ENCODE data around the gene MISP3.

Gene MISP3

DNA sequence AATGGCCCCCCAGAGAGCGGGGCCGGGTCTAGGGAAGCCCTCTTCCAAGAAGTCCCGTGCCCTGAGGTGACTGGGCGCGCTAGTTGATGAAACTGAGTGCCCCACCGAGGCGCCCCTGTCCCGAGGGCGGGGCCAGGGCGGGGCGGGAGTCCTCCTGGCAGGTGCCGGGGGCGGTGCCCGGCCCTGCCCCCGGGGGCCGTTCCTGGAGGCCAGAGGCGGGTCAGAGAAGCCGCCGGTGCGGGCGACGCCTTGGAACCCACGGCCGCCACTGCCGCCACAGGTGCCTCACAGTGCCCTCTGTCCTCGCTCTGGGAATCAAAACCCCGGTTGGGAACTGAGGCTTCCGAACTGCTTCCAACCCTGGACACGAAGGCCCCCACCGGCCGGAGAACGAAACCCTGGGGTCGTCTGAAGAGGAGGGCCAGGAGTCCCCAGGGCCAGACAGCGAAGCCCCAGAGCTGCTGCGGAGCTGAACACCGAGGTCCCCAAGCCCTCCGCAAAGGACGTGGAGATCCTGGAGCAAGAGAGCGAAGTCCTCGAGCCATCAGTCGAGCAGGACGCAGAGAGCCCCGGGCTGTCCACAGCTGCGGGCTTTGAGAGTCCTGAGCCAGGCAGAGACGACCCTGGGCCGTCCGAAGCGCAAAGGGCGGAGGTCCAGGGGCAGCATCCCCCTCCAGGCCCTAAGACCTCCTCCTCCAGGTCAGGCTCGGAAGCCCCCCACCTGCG is at the start of gene MISP3:
Gene MISP3, plus strand, starts transcription at position 252 of the 726 bp plus-strand sequence. CDS start 524 bp downstream, outside the sequence.
- TF ChIP-seq, protein P1, sequence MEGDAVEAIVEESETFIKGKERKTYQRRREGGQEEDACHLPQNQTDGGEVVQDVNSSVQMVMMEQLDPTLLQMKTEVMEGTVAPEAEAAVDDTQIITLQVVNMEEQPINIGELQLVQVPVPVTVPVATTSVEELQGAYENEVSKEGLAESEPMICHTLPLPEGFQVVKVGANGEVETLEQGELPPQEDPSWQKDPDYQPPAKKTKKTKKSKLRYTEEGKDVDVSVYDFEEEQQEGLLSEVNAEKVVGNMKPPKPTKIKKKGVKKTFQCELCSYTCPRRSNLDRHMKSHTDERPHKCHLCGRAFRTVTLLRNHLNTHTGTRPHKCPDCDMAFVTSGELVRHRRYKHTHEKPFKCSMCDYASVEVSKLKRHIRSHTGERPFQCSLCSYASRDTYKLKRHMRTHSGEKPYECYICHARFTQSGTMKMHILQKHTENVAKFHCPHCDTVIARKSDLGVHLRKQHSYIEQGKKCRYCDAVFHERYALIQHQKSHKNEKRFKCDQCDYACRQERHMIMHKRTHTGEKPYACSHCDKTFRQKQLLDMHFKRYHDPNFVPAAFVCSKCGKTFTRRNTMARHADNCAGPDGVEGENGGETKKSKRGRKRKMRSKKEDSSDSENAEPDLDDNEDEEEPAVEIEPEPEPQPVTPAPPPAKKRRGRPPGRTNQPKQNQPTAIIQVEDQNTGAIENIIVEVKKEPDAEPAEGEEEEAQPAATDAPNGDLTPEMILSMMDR (IDR thresholded peaks at IDR 0.05), result no peak

DNA sequence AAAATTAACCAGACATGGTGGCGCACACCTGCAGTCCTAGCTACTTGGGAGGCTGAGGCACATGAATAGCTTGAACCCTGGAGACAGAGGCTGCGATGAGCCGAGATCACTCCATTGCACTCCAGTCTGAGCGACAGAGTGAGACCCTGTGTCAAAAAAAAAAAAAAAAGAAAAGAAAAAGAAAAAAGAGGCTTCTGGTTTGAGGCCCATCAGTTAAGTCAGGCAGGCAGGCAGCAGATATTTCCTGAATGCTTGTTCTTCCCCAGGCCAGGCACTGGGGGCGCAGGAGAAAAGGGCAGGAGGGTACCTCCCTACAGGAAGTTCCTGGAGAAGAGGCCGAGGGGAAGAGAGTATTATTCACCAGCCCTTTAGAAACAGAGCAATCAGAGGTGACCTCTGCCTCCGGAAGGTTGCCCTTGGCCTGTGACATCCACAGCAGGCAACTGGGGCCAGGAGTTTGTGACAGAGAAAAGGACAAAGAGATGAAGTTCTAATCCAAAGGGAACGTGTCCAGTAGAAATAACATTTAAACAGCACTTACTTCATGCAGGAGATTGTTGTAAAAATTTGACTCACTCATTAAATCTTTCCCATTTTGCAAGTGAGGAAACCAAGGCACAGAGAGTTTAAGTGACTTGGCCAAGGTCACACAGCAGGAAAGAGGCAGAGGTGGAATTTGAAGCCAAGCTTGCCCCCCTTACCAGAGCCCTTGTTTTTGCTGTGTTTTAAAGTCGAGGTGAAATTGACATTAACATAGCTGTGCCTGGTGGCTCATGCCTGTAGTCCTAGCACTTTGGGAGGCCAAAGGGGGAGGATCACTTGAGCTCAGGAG is 49.0 kb upstream of the MISP3 start:
- TF ChIP-seq, protein P1 (IDR thresholded peaks at IDR 0.05), result peak; percentile 27; the same call in 1 of the 2 replicates

DNA sequence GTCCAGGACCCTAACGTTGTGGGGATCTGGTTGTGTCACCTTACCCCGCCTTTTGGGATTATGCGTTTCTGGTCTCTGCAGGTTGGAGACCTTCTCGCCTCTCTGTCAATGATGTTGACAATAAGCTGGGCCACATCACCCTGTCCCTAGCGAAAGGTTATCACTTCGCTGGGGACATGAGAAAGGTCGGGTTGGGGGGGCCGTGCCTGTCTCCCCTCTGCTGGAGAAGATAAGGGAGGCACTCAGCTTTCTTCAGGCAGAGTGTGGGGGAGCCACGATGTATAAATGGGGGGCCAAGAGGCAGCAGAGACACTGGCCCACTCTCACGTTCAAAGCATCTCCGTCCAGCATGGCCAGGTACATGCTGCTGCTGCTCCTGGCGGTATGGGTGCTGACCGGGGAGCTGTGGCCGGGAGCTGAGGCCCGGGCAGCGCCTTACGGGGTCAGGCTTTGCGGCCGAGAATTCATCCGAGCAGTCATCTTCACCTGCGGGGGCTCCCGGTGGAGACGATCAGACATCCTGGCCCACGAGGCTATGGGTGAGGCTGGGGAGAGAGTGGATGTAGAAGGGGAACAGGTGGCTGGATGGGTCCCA is 44.6 kb upstream of the MISP3 start, which contains the start of gene RLN3:
Gene RLN3, plus strand, starts transcription at position 293 of the 595 bp plus-strand sequence. Its CDS starts 57 bp downstream, at position 350.
- TF ChIP-seq, protein P1 (IDR thresholded peaks at IDR 0.05), result no peak

DNA sequence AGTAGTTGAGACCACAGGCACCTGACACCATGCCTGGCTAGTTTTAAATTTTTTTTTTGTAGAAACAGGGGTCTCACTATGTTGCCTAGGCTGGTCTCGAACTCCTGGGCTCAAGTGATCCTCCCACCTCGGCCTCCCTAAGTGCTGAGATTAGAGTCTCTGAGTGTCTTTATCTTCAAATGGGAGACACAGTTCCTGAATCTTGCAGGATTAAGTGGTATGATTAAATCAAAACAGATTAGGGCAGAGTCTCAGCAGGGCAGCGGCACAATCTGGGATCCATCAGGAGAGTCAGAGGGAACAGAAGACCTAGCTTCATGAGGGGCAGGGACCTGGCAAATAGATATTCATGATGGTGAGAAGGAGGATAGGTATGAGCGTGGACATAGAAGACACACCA is 43.7 kb upstream of the MISP3 start:
- TF ChIP-seq, protein P1 (IDR thresholded peaks at IDR 0.05), result no peak

DNA sequence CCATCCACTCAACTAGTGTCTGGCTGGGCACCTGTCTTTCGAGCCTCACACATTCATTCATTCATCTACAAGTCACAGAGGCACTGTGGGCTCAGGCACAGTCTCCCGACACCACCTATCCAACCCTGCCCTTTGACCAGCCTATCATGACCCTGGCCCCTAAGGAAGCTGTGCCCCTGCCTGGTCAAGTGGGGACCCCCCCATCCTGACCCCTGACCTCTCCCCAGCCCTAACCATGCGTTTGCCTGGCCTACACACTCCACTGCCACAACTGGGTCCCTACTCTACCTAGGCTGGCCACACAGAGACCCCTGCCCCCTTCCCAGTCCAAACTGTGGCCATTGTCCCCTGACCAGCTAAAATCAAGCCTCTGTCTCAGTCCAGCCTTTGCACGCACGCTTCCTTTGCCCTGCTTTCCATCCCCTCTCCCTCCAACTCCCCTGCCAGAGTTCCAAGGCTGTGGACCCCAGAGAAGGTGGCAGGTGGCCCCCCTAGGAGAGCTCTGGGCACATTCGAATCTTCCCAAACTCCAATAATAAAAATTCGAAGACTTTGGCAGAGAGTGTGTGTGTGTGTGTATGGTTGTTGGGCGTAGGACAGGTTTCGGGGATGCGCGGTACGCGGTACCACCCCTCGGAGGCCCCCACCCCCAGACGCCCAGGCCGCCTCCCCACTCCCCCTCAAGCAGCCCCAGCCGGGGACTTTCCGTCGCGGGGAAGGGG is 41.4 kb upstream of the MISP3 start:
- TF ChIP-seq, protein P1 (IDR thresholded peaks at IDR 0.05), result no peak

DNA sequence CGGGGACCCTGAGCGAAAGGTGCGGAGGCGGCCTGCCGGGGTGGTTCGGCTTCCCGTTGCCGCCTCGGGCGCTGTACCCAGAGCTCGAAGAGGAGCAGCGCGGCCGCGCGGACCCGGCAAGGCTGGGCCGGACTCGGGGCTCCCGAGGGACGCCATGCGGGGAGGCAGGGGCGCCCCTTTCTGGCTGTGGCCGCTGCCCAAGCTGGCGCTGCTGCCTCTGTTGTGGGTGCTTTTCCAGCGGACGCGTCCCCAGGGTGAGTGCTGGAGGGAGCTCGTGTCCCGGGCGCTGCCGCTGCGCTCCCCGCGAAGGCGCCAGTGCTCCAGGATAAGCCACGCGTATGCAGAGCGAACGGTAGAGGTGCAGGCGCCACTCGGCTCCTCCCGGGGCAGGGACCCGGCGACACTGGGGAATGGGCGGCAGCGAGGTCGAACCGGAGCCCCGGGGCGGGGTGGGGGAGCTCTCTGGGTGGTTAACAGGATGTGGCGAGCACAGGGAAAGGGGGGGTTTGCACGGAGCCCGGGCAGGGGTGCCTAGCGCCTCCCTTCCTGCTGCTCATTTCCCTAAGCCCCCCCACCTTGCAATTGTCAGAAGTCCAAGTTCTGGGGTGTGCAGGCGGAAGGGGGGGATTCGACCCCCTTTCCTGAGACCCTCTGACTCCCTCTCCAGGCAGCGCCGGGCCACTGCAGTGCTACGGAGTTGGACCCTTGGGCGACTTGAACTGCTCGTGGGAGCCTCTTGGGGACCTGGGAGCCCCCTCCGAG is 40.7 kb upstream of the MISP3 start, which contains the start of gene IL27RA:
Gene IL27RA, plus strand, starts transcription at position 44 of the 762 bp plus-strand sequence. Its CDS starts 111 bp downstream, at position 155.
- TF ChIP-seq, protein P1 (IDR thresholded peaks at IDR 0.05), result peak; percentile 41

Data from LNCAP (cell line).